Measurements from ENCODE around the gene TSPAN14. TPM values are rescaled to one million over a fixed set of nuclear protein-coding genes. Genes with fewer than 3 reads are reported as not detected.

TSPAN14 gene
- total RNA-seq, 6 donors from 2014 or later = 52.1 to 157 (median 111) TPM

GRCh38 chr10:80471715-80472233 lies 17.7 kb downstream of the TSPAN14 start:
- H3K36me3 ChIP-seq = peaks cover 0 to 51% (median 10%) of the 10 kb centered on the region in 4 donors
- no peak for ATAC-seq (ENCODE audit: low FRiP score in 2 of 2)

DNA sequence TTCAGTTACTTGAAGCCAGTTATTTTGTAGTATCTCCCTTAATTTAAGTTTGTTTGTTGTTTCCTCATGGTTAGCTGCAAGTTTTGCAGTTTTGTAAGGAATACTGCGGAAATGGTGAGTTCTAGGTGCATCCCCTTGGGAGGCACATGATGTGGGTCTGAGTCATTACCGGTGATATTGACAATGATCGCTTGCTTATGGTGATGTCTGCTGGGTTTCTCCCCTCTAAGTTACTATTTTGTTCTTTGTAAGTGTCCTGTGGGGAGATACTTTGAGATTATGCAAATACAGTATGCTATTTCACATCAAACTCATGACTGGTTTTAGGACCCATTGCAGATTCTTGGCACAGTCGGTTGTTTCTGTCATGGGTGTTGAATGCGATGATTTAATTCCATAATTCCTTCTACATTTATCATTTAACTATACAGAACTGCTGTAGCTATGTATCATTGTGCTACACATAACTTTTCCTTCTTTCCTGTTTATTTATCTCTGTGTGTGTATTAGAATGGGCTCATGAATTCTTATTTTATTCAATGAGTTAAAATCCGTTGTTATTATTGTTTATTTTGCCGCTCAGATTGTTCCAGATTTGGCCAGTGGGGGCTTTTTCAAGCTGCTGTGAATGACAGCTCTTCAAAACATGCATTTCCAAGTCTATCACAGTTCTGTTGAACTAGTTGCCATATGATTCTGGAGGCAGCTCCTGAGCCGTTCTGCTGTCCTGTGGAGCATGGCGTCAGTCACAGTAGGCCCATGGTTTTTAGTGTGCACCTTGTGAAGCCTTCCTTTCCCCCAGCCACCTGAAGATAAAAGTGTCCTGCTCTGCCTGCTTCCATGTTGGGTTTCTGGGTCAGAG lies 18.4 kb downstream of the TSPAN14 start:
- TF ChIP-seq CTCF (IDR thresholded peaks at IDR 0.05) (peak in 1 of 6 experiments; percentile 12), EP300 (IDR thresholded peaks at IDR 0.05) (peak in 1 of 4 donors; percentile 26), POLR2AphosphoS5 (IDR thresholded peaks at IDR 0.05) (peak; percentile 14 to 33), POLR2A (IDR thresholded peaks at IDR 0.05) (no peak)
- ATAC-seq (ENCODE audit: low FRiP score in 2 of 2) (peak in 1 of 2 donors; percentile 18), DNase-seq (no peak)
- Histone ChIP-seq H3K27ac (peak overlapping the region; percentile 98 to 100 (median 99)), H3K27me3 (no peaks in the 10 kb centered on the region), H3K4me1 (peaks cover 80 to 99% (median 88%) of the 10 kb centered on the region in 4 donors), H3K4me3 (no peak overlapping the region), H3K36me3 (peaks cover 0 to 51% (median 10%) of the 10 kb centered on the region in 4 donors), H3K9me3 (no peaks in the 10 kb centered on the region)
- 49 to 59% methylated on average over 9 of the region's 9 CpGs for WGBS, 2 donors

More at GRCh38 chr10:80471715-80472233, 17.7 kb downstream of the TSPAN14 start:
- no peak overlapping the region for H3K4me3 ChIP-seq
- WGBS, 2 donors = 54 to 66% methylated on average over 2 to 4 of the region's 4 CpGs
- TF ChIP-seq EP300 (IDR thresholded peaks at IDR 0.05) = no peak
- no peak for TF ChIP-seq POLR2A (IDR thresholded peaks at IDR 0.05)
- TF ChIP-seq CTCF (IDR thresholded peaks at IDR 0.05) = no peak
- TF ChIP-seq POLR2AphosphoS5 (IDR thresholded peaks at IDR 0.05) = no peak
- H3K4me1 ChIP-seq = peaks cover 85 to 99% (median 89%) of the 10 kb centered on the region in 4 donors
- DNase-seq = no peak
- no peaks in the 10 kb centered on the region for H3K9me3 ChIP-seq
- H3K27me3 ChIP-seq = no peaks in the 10 kb centered on the region
- peak overlapping the region; percentile 98 to 100 (median 99) for H3K27ac ChIP-seq

GRCh38 chr10:80473096-80473657 lies 19.1 kb downstream of the TSPAN14 start:
- DNase-seq (no peak), ATAC-seq (ENCODE audit: low FRiP score in 2 of 2) (no peak)
- H3K4me3 ChIP-seq = no peak overlapping the region
- peak overlapping the region; percentile 60 to 100 (median 99) for H3K27ac ChIP-seq
- H3K27me3 ChIP-seq = no peaks in the 10 kb centered on the region
- H3K9me3 ChIP-seq = no peaks in the 10 kb centered on the region
- peaks cover 0 to 55% (median 10%) of the 10 kb centered on the region in 4 donors for H3K36me3 ChIP-seq
- peaks cover 76 to 98% (median 84%) of the 10 kb centered on the region in 4 donors for H3K4me1 ChIP-seq
- 75 to 83% methylated on average over 3 of the region's 3 CpGs for WGBS, 2 donors
- TF ChIP-seq EP300 (IDR thresholded peaks at IDR 0.05) = no peak

GRCh38 chr10:80473692-80474596 lies 19.8 kb downstream of the TSPAN14 start:
- peak overlapping the region; percentile 39 to 100 (median 80) for H3K27ac ChIP-seq
- H3K27me3 ChIP-seq = no peaks in the 10 kb centered on the region
- DNase-seq (no peak), ATAC-seq (ENCODE audit: low FRiP score in 2 of 2) (peak; percentile 7 to 25)
- no peak overlapping the region for H3K4me3 ChIP-seq
- peaks cover 0 to 50% (median 9%) of the 10 kb centered on the region in 4 donors for H3K36me3 ChIP-seq
- 78 to 82% methylated on average over 7 to 8 of the region's 8 CpGs for WGBS, 2 donors
- TF ChIP-seq POLR2AphosphoS5 (IDR thresholded peaks at IDR 0.05) = no peak
- TF ChIP-seq POLR2A (IDR thresholded peaks at IDR 0.05) = no peak
- TF ChIP-seq EP300 (IDR thresholded peaks at IDR 0.05) = no peak
- TF ChIP-seq CTCF (IDR thresholded peaks at IDR 0.05) = no peak
- peaks cover 68 to 94% (median 76%) of the 10 kb centered on the region in 4 donors for H3K4me1 ChIP-seq
- H3K9me3 ChIP-seq = no peaks in the 10 kb centered on the region
